NCI-H2196 treated with DMSO at 0.1 percent for 48 hours (cell line): Measurements from ENCODE around the gene WASHC4.
"Not testable (repeated sequence)": the region's sequence is repeated elsewhere in the genome, so short reads cannot be mapped to it uniquely, and the experiment has no call there.

Experiments
- DNase-seq: peaks from one replicate; lab custom pipeline; 2025; ENCODE audit not compliant: unreplicated experiment; lab: John Stamatoyannopoulos, UW

The WASHC4 gene

DNA sequence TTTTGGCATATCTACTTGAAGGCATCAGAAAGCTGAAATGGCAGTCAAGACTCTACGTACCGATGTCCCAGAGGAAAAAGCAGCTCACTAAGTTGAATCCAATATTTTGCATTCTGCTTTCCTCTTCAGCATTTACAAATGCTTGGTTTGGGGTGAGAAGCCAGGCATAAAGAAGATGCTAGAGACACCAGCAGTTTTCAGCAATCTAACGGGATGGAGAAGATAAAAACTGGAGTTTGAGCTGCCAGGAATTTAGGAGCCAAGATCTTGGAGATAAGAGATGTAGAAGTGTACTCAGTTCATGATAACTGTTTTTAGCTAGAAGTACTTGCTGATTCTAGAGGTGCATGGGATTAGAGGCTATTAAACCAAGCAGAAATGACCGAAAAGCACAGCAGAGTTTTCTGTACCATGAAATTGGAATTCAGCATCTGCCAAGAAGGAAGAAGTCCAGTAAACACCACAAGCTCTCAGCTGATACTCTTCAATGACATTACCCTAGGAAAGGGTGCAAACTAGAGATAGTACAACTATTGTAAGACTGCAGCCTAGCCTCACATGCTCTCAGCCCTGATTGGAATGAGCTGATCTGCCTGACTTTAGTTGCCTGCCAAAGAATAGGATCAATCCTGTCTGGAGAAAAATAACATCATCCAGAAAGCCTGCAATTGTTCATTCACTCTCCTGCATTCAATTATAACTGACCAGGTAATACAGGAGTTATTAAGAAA, 15.9 kb upstream of the WASHC4 start:
- no peak for DNase-seq

DNA sequence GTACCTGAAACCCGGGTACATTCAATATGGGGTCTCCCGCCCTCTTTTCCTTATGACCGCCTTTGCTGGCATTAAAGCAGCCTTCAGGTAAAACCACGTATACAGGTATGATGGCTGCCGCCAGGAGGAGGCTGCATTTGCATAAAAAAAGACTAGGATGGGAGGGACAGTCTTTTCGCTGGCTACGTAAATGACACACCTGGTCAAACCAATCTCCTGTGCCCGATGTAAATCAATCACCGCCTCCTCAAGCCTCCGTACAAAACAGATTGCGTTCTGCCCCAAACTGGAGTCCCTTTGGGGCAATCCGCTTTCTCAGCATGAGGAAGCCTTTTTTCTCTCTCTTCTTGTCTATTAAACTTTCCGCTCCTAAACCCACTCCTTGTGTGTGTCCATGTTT, 15.2 kb upstream of the WASHC4 start:
- DNase-seq, result no peak

DNA sequence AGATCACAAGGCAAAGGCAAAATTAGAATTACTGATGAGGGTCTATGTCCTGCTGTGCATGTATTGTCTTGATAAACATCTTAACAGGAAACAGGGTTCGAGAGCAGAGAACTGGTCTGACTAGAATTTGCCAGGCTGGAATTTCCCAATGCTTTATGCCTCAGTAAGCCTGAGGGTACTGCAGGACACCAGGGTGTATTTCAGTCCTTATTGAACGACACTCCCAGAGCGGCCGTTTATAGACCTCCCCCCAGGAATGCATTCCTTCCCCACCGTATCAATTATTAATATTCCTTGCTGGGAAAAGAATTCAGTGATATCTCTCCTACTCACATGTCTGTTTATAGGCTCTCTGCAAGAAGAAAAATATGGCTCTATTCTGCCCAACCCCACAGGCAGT, 12.2 kb upstream of the WASHC4 start:
- not testable (repeated sequence) for DNase-seq

DNA sequence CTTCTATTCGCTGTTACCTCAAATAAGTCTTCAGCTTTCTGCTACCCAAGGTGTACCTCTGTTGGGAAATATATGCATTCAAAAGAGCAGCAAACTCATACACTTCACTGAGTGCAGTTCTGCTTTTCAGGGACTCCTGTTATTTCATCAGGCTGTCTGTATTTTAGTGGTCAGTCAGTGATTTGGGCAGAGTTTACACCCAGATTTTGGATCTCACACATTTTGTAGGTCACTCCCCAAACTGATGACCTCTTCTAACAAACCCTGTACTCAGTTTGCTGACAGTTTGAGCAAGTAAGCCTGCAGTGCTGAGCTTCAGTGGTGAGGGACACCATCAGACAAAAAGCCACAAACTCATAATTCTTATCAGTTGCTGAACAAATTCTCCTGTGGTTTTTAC, 8.2 kb upstream of the WASHC4 start:
- no peak for DNase-seq

DNA sequence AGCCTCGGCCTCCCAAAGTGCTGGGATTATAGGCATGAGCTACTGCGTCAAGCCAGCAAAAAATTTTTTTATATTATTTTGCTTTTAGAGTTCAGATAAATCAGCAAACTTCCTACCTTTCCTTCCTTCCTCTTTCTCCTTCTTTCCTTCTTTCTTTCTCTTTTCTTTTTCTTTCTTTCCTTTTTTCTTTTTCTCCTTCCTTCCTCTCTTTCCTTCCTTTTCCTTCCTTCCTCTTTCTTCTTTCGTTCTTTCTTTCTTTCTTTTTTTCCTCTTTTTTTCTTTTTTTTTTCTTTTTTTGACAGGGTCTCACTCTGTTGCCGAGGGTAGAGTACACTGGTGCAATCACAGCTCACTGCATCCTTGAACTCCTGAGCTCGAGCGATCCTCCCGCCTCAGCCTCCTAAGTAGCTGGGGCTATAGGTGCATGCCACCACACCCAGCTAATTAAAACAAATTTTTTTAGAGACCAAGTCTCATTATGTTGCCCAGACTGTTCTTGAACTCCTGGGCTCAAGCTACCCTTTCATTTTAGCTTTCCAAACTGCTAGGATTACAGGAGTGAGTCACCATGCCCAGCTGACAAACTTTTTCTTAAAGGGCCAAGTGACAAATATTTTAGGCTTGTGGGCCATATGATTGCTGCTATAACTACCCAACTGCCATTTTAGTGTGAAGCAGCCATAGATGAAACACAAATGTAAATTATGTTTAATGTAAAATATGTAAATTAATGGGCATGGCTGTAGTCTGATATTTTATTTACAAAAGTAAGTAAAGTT, 7.1 kb upstream of the WASHC4 start:
- DNase-seq, result no peak

DNA sequence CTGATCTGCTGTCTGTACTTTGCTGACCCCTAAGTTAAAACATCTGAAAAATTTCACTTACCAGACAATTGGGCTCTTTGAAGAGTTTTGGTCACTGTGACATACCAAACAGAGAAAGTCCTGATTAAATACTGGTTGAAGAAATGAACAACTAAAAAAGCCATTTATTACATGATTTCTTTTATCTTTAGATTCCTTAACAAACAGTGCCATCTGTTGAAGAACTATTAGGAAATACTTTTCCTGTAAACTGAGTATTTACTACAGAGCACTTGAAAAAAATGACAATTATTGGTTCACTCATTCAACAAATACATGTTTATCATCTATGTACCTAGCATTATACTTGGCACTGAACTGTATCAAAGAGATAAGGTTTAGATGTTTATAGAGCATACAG, 6.5 kb upstream of the WASHC4 start:
- DNase-seq, result no peak

DNA sequence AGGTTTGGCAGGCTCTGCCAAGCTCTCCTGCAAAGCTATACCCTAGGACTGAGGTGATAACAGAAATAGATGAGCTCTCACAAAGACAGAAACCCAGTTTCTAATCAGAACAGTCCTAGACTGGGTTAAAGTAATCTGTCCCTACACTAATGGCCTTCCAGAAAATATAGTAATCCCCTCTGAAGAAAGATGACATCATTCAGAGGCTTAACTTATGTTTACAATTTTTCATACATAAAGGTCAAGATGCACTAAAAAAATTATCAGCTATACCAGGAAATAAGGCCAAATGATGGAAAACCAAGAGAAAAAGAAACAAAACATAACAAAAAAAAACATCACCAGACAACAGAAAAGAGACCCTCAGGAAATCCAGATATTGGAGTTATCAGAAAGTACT, 4.9 kb upstream of the WASHC4 start:
- DNase-seq, result no peak

DNA sequence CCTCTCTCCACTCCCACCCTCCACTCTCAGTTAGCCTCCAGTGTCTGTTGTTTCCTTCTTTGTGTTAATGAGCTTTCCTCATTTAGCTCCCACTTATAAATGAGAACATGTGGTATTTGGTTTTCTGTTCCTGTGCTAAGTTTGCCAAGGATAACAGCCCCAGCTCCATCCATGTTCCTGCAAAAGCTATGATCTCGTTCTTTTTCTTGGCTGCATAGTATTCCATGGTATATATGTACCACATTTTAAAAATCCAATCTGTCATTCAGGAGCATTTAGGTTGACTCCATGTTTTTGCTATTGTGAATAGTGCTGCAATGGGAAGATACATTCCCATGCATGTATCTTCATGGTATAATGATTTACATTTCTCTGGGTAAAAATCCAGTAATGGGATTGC, 2.8 kb upstream of the WASHC4 start:
- no peak for DNase-seq

DNA sequence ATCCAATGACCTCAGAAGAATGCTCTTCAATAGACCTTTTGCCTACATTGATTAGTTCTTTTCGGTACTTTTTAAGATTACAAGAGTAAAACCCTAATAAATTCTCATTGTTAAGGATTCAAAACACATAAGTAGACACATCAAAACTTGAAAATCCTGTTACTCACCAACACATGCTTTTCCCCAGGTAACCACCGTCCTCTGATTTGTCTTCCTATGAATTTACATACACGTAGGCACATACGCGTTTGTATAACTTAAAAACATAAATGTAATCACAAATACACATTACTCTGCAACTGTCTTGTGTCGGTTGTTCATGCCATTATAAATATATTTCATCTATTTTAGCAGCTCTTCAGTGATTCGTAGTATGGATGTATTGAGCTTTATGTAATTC, 910 bp upstream of the WASHC4 start:
- no peak for DNase-seq

DNA sequence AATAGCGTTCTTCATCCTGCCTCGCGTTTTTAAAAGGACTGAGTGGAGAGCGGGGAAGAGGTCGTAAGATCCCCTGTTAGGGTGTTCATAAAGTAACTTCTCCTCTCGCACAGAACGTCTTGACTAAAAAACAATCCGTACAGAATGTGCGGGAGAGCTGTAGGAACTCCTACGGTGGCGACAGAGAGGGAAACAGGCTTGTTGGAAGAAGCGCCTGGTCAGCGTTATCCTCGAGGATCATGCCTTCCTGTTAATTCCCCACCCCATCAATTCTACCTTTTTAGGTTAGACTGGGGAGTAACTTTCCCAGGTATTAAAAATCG, 399 bp upstream of the WASHC4 start:
- DNase-seq, result no peak

DNA sequence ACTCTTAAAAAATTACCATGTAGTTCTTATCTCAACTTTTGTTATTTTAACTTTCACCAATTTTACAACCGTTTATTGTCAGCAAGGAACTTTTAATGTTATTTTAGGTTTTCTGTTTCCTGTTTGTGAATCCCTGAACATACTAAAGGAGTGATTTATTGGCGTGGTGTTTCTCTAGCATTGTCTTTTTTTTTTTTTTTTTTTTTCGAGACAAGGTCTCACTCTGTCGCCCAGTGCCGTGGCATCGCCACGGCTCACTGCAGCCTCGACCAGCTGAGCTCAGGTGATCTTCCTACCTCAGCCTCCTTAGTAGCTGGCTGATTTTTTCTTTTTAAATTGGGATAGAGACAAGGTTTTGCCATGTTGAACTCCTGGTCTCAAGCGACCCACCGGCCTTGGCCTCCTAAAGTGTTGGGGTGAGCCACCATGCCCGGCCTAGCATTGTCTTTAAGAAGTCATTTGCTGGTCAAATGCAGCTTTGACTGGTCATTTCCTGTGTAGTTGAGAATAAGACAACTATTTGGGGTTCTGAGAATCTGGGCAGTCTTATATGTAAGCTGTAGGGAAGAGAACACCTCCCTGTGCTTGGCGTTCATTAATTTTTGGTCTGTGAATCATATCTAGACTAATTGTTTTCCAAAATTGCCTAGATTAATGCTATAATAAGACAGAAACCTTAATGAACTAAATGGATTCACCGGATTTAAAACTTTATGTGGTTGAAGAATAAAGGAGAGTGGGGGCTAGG, 2.1 kb downstream of the WASHC4 start:
- no peak for DNase-seq

DNA sequence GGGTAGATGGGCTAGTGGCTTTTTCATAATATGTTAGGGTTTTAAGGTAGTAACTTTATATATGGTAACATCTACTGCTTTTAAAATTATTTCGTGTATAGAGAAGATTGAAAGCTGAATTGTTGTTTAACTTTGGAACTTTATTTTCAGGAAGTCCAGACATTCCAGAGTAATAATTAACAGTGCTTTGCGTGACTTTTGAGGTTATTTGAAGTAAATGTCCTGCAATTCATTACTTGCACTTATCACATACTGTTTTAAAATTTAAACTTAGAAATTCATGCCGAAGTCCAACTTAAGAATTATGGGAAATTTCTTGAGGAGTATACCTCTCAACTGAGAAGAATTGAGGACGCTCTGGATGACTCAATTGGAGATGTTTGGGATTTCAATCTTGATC, 3.3 kb downstream of the WASHC4 start:
- no peak for DNase-seq

DNA sequence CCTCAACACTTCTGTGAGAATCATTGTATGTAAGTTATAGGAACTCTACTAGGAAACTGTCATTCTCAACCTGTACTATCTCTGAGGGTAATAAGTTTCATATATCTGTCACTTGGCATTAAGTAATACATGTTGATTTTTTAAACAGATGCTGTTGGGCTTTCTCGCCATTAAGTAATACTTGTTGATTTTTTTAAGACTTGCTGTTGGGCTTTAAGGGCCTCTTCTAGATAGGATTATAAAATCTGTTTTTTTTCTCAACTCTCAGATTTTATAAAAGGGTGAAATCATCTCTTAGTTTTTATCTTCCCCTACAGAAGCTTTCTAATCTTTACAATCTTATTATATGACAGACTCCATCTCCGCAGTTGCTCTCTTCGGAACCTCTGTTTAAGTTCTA, 5.6 kb downstream of the WASHC4 start:
- DNase-seq, result no peak

DNA sequence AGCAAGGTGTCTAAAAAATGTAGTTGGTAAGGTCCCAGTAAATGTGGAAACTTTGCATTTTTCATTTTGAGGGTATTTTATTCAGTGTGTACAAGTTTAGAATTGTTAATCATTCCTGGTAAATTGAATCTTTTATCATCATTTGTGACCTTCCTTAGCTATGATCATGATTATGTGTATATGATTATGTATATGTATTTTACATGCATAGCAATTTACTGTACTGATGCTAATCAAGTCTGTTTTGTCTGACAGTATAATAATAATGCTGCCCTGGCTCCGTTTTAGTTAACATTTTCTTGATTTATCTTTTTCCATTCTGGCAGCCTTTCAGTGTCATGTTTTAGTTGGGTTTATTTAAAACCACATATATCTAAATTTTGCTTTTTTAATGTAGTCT, 9.4 kb downstream of the WASHC4 start:
- no peak for DNase-seq

DNA sequence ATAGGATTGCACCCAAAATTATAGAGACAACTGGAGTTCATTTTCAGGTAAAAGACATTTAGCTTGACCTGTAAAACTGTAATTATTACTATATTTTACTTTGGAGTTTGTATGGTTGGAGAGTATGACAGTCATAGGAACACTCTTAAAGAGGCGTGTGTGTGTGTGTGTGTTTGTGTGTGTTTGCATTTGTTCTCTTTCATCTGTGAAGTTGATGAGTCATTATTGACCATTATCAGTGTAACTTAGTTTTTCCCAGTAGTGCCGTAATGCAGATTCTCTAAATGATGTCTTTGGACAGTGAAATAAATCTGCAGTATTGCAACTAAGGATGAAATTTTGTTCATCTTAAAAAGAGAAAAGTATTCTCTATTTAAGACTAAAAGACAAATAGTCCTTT, 13.0 kb downstream of the WASHC4 start:
- DNase-seq, result no peak

DNA sequence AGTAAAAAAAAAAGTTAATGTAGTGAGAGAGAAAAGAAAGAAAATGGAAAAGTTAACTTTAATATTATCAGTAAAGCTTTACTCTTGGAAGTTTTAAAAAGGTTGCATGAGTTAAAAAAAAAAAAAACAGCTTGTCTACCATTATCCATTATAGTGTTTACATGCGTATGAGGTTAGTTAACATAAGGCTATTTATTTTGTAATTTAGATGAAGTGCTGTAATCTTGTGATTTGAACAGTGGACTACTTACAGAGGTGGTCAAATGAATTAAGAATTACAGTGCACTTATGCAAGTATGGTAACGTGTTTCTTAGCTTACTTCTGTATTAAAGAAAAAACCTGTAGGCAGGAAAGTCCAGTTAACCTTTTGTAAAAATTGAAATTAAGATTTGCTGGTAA, 30.7 kb downstream of the WASHC4 start:
- DNase-seq, result no peak

DNA sequence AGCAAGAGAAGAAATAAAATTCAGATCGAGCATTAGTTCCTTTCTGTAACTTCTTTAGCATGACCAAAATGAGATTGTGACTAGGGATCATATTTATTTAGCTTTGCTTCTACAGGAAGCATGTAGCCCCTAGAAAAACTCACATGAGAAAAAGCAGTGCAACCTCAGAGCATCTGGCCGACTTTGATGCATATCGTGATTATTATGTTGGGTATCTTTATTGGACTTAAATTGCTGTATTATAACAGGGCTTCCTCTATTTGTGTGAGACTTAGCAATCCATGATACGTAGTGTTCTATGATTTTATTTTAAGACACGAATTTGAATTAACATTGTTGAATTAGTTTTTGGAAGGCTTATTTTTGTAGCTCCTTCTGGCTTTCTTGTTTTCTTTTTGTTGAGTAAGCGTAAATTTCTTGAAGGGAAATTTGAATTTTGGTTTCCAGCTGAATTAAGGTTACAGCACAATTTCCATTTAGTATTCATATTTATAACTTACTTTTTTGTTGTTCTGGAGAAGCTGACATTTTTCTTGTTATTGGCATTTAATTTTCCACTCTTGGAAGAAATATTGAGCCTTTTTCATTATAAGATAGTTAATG, 33.9 kb downstream of the WASHC4 start:
- DNase-seq, result no peak

DNA sequence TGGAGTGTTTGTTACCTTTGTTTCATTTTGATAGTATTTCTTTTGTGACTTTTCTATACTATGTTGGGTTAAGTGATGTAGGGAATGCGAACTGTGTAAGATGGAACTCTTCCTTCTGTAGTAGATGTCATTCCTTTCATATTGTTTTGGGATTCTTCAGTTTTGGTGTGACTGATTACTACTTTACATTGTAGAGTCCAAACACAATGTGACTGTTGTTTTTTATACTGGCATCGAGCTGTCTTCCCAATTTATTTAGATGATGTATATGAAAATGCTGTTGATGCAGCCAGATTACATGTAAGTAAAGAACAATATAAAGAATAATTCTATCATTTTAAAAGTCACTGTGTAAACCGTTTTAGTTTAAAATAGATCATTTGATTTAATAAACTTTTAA, 34.7 kb downstream of the WASHC4 start:
- DNase-seq, result no peak

DNA sequence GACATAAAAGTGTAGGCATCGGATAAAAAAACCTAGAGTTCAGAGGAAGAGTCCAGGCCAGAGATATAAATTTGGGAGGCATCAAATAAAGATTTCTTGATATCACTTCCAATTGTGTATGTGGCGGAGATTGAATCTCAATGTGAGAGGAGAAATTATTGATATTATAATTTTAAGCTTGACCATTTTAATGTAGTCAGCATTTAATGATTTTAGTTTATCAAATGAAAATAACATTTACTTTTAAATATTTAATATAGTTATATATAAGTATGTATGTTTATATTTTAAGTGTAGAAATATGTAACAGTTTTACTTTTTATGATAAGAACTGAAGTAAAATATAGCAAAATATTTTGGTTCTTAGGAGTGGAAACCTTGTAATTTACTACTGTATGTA, 48.7 kb downstream of the WASHC4 start:
- DNase-seq, result no peak

DNA sequence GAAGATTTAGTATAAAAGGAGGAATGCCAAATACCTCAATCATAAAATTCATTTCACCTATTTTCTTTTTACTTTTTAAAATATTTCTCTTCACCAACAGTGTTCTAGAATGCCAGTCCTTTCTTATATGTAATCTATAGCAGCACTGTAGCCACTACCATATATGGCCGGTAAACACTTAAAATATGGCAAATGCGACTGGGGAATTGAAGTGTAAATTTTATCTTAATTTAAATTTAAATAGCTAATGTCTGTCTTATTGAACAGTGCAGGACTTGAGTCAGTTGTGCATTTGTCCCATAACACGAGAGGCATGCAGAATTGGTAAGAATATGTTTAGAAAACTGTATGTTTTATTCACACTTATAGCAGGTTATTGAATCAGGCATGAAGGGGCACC, 50.1 kb downstream of the WASHC4 start:
- no peak for DNase-seq

DNA sequence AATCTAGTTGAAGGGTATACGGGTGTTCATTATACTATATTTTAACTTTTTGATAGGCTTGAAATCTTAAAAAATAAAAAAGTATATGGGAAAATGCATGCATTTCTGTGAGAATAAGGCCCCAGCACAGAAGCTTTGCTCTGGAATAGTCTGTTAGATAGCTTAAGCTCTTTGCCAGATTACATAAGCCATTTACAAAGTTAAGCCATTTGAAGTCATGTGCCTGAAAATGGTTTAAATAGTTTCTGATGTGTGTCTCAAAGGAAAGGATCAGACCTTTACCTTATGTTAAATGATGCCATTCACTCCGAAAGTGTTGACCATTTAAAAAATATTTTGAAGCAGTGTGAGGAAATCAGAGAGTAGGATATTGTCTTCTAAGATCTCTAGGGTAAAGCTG, 51.3 kb downstream of the WASHC4 start:
- DNase-seq, result no peak

DNA sequence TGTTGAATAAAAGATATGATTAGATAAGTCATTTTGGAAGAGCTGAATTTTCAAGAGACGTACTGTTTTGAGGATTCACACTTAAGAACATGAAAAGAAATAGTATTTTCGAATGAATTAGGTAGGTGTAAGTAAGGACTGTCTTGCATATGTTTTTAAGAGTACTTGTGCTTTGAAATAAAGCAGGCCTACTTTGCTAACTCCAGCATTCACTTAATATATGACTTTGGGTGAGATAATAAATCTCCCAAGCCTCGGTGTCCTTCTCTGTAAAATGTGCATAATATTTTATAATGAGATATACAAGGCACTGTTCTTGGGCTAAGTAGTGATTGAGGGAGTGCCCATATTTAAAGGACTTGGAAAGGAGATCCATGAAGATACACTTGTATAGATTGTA, 54.6 kb downstream of the WASHC4 start:
- no peak for DNase-seq
